ENCODE measurements around the gene CATSPERZ. TPM values are rescaled to one million over a fixed set of nuclear protein-coding genes. Genes with fewer than 3 reads are reported as not detected.

CATSPERZ gene
- total and polyA plus RNA-seq, 2 of the 13 experiments (the other 11 are each of a cell fraction or from before 2014, with no cell fraction given) = 0.22 to 0.48 TPM

- TF ChIP-seq CREB1 (IDR thresholded peaks at IDR 0.05) = peak; percentile 28
- TF ChIP-seq CREB1 (CRISPR knock-in tag; IDR thresholded peaks at IDR 0.05) = no peak
- TF ChIP-seq CHD4 (IDR thresholded peaks at IDR 0.05; ENCODE audit: borderline replicate concordance, low read length) = no peak
- TF ChIP-seq ARHGAP35 (CRISPR knock-in tag; IDR thresholded peaks at IDR 0.05; ENCODE audit: borderline replicate concordance) = no peak
- no peak for TF ChIP-seq PAX8 (CRISPR knock-in tag; IDR thresholded peaks at IDR 0.05; ENCODE audit: borderline replicate concordance)
- TF ChIP-seq ZNF737 (CRISPR knock-in tag; IDR thresholded peaks at IDR 0.05; ENCODE audit: borderline replicate concordance) = no peak
- no peak for TF ChIP-seq ZNF44 (CRISPR knock-in tag; IDR thresholded peaks at IDR 0.05)
- TF ChIP-seq ZNF768 (CRISPR knock-in tag; IDR thresholded peaks at IDR 0.05) = no peak
- no peak for TF ChIP-seq ZNF253 (CRISPR knock-in tag; IDR thresholded peaks at IDR 0.05; ENCODE audit: borderline replicate concordance)
- TF ChIP-seq ZBTB26 (CRISPR knock-in tag; IDR thresholded peaks at IDR 0.05; ENCODE audit: borderline replicate concordance) = no peak
- no peak for TF ChIP-seq MEIS2 (CRISPR knock-in tag; IDR thresholded peaks at IDR 0.05)
- no peak for TF ChIP-seq ZNF512 (CRISPR knock-in tag; IDR thresholded peaks at IDR 0.05)
- no peak for TF ChIP-seq DDIT3 (CRISPR knock-in tag; IDR thresholded peaks at IDR 0.05)
- no peak for TF ChIP-seq FOXA3 (CRISPR knock-in tag; IDR thresholded peaks at IDR 0.05)
- TF ChIP-seq ZNF891 (CRISPR knock-in tag; IDR thresholded peaks at IDR 0.05) = no peak
- TF ChIP-seq SPEN (CRISPR knock-in tag; IDR thresholded peaks at IDR 0.05; ENCODE audit: low read depth) = peak; percentile 78
- no peak for TF ChIP-seq ZNF24 (IDR thresholded peaks at IDR 0.05)
- no peak for TF ChIP-seq PHF20 (CRISPR knock-in tag; IDR thresholded peaks at IDR 0.05)
- no peak for TF ChIP-seq ZSCAN12 (CRISPR knock-in tag; IDR thresholded peaks at IDR 0.05)
- TF ChIP-seq NFYB (CRISPR knock-in tag; IDR thresholded peaks at IDR 0.05) = peak; percentile 41; the same call in 1 of the 2 replicates
- TF ChIP-seq EEA1 (CRISPR knock-in tag; IDR thresholded peaks at IDR 0.05; ENCODE audit: borderline replicate concordance) = no peak
- no peak for TF ChIP-seq SRF (IDR thresholded peaks at IDR 0.05; ENCODE audit: low read depth, low read length)
- TF ChIP-seq TCF7 (IDR thresholded peaks at IDR 0.05; ENCODE audit: low read depth) = no peak
- TF ChIP-seq ZNF33B (CRISPR knock-in tag; IDR thresholded peaks at IDR 0.05) = no peak
- TF ChIP-seq SIX1 (CRISPR knock-in tag; IDR thresholded peaks at IDR 0.05; ENCODE audit: borderline replicate concordance) = no peak
- peak; percentile 44; the same call in 1 of the 2 replicates for TF ChIP-seq SOX5 (CRISPR knock-in tag; IDR thresholded peaks at IDR 0.05; ENCODE audit: borderline replicate concordance)
- TF ChIP-seq ATF4 (CRISPR knock-in tag; IDR thresholded peaks at IDR 0.05) = no peak
- TF ChIP-seq POLR2G (IDR thresholded peaks at IDR 0.05; ENCODE audit: low read depth, low read length) = no peak
- TF ChIP-seq ZMYM3 (CRISPR knock-in tag; IDR thresholded peaks at IDR 0.05) = no peak
- TF ChIP-seq NBN (conservative IDR thresholded peaks at IDR 0.05) = no peak
- no peak for TF ChIP-seq ZZZ3 (CRISPR knock-in tag; IDR thresholded peaks at IDR 0.05; ENCODE audit: borderline replicate concordance)
Measured at GRCh38 chr11:64305075-64305690, 5.0 kb downstream of the CATSPERZ start, which contains the start of gene ESRRA (continued).

All from HepG2 (cell line).